ENCODE data around the gene ULK4. TPM values are rescaled to one million over a fixed set of nuclear protein-coding genes. Genes with fewer than 3 reads are reported as not detected.

ULK4 gene
- total RNA-seq, 3 donors from 2014 or later, result 7.2 to 10.1 (median 9.5) TPM

GRCh38 chr3:41328926-41329325 is 633.0 kb downstream of the ULK4 start:
- intact Hi-C loops (cut with DNase I, micrococcal nuclease), result no loop called here
- Histone ChIP-seq H3K36me3 (ENCODE audit: low read depth) (no peaks in the 10 kb centered on the region), H3K4me3 (no peak overlapping the region), H3K9me3 (no peaks in the 10 kb centered on the region), H3K4me1 (ENCODE audit: low read depth) (no peaks in the 10 kb centered on the region)
- no peak for DNase-seq
- TF ChIP-seq, protein P1, sequence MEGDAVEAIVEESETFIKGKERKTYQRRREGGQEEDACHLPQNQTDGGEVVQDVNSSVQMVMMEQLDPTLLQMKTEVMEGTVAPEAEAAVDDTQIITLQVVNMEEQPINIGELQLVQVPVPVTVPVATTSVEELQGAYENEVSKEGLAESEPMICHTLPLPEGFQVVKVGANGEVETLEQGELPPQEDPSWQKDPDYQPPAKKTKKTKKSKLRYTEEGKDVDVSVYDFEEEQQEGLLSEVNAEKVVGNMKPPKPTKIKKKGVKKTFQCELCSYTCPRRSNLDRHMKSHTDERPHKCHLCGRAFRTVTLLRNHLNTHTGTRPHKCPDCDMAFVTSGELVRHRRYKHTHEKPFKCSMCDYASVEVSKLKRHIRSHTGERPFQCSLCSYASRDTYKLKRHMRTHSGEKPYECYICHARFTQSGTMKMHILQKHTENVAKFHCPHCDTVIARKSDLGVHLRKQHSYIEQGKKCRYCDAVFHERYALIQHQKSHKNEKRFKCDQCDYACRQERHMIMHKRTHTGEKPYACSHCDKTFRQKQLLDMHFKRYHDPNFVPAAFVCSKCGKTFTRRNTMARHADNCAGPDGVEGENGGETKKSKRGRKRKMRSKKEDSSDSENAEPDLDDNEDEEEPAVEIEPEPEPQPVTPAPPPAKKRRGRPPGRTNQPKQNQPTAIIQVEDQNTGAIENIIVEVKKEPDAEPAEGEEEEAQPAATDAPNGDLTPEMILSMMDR (IDR thresholded peaks at IDR 0.05), result no peak
- no peak for ATAC-seq

DNA sequence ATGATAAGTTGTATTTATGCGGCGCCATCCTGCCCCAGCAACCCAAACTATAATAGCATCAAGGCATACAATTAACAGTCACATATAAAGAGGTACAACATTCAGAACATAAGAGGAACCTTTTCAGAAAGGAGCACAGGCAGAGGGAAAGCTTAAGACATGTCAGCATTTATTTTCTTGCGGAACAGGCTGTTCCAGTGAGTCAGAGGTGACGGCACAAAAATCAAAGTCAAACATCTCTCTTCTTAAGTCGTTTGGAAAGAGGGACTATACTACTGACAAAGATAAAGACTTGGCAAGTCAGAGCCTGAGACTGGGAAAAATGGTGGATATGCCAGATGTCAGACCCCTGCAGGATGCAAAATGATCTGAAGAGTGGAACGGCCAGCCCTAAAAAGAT is 634.2 kb downstream of the ULK4 start:
- no peak for DNase-seq
- ATAC-seq, result no peak
- TF ChIP-seq, protein P1 (IDR thresholded peaks at IDR 0.05), result no peak
- no peaks in the 10 kb centered on the region for H3K4me1 ChIP-seq (ENCODE audit: low read depth)
- no peaks in the 10 kb centered on the region for H3K9me3 ChIP-seq
- intact Hi-C loops (cut with DNase I, micrococcal nuclease), result no loop called here
- H3K36me3 ChIP-seq (ENCODE audit: low read depth), result no peaks in the 10 kb centered on the region
- H3K4me3 ChIP-seq, result no peak overlapping the region

DNA sequence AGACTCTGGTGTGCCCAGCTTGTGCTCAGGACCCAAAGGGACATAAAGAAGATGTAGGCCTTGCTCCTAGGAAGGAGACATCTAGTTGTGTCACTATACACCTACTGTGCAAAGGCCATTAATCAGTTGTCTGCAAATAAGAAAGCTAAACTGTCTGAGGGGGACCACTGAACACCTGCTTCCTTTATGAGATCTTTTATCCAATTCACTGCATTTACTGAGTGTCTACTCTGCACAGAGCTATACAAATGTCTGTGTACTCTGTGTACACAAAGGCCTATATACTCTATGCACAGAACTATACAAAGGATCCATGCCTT is 637.8 kb downstream of the ULK4 start:
- H3K9me3 ChIP-seq, result no peaks in the 10 kb centered on the region
- DNase-seq (no peak), ATAC-seq (no peak)
- TF ChIP-seq, protein P1 (IDR thresholded peaks at IDR 0.05), result no peak
- no peaks in the 10 kb centered on the region for H3K36me3 ChIP-seq (ENCODE audit: low read depth)
- no peaks in the 10 kb centered on the region for H3K4me1 ChIP-seq (ENCODE audit: low read depth)
- intact Hi-C loops (cut with DNase I, micrococcal nuclease), result no loop called here
- no peak overlapping the region for H3K4me3 ChIP-seq

GRCh38 chr3:41323467-41324155 is 638.3 kb downstream of the ULK4 start:
- H3K4me3 ChIP-seq, result no peak overlapping the region

GRCh38 chr3:41321642-41321980 is 640.3 kb downstream of the ULK4 start:
- Histone ChIP-seq H3K36me3 (ENCODE audit: low read depth) (no peaks in the 10 kb centered on the region), H3K9me3 (no peaks in the 10 kb centered on the region), H3K4me1 (ENCODE audit: low read depth) (no peaks in the 10 kb centered on the region), H3K4me3 (no peak overlapping the region)
- DNase-seq, result no peak
- TF ChIP-seq, protein P1 (IDR thresholded peaks at IDR 0.05), result no peak
- no peak for ATAC-seq
- intact Hi-C loops (cut with DNase I, micrococcal nuclease), result no loop called here

More at GRCh38 chr3:41323467-41324155, 638.3 kb downstream of the ULK4 start:
- TF ChIP-seq, protein P1 (IDR thresholded peaks at IDR 0.05), result no peak
- no peaks in the 10 kb centered on the region for H3K4me1 ChIP-seq (ENCODE audit: low read depth)
- no peaks in the 10 kb centered on the region for H3K36me3 ChIP-seq (ENCODE audit: low read depth)
- ATAC-seq (no peak), DNase-seq (no peak)
- intact Hi-C loops (cut with DNase I, micrococcal nuclease), result no loop called here
- H3K9me3 ChIP-seq, result no peaks in the 10 kb centered on the region
